Endometrial microvascular endothelial cells (primary cell): ENCODE results near the gene ARHGEF10L. TPM values are rescaled to one million over a fixed set of nuclear protein-coding genes. Genes with fewer than 3 reads are reported as not detected.

ENCODE experiments used
- in situ Hi-C: cut with HindIII; loops from 2 replicates; pipeline ENCODE4 v1.10.0; 2017; ENCODE audit warnings: low sequenced_read_pairs, low pct_unique_long_range_greater_than_20kb; ENCODE audit errors: inconsistent ontology term
- total RNA-seq: library from RNA; depleted of rRNA; stranded (reverse); fragments of >200 nt; gene quantifications from one replicate; pipeline ENCODE4 v1.2.3, GENCODE V29; 2015; ENCODE audit errors: inconsistent ontology term

The ARHGEF10L gene
- total RNA-seq, 1 donor from 2014 or later: 6.1 TPM

DNA sequence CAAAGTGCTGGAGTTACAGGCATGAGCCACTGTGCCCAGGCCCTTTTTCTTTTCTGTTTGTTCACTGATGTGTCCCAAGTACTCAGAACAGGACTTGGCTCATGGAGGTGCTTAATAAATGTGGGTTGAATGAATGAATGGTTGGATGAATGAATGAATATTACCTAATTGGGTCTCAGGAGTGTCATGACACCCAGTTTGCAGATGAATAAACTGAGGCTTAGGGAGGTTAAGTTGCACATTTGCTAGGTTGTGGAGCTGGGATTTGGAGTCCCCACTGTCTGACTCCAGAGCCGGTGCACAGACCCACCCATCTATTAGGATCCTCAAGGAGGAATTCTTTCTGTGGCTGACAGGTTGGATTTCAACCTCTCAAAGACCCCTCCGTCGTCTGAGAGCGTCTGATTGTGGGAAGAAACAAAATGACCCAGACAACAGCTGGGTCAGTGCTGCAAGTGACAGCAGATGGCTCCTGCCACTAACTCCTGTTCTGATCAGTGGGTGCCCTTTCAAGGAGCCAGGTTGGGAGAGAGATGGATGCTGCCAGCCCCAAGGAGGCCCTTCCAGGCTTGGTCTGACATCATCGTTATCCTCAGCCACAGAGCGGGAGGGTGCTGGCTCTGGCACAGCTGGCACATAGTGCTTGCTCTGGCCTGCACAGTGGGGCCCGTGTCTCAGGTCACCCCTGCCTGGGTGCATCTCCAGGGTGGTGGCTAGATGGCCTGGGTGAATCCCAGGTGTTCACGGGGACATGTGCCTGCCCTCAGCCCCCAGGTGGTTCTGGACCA lies 24.2 kb downstream of the ARHGEF10L start:
- in situ Hi-C loops: no loop called here

DNA sequence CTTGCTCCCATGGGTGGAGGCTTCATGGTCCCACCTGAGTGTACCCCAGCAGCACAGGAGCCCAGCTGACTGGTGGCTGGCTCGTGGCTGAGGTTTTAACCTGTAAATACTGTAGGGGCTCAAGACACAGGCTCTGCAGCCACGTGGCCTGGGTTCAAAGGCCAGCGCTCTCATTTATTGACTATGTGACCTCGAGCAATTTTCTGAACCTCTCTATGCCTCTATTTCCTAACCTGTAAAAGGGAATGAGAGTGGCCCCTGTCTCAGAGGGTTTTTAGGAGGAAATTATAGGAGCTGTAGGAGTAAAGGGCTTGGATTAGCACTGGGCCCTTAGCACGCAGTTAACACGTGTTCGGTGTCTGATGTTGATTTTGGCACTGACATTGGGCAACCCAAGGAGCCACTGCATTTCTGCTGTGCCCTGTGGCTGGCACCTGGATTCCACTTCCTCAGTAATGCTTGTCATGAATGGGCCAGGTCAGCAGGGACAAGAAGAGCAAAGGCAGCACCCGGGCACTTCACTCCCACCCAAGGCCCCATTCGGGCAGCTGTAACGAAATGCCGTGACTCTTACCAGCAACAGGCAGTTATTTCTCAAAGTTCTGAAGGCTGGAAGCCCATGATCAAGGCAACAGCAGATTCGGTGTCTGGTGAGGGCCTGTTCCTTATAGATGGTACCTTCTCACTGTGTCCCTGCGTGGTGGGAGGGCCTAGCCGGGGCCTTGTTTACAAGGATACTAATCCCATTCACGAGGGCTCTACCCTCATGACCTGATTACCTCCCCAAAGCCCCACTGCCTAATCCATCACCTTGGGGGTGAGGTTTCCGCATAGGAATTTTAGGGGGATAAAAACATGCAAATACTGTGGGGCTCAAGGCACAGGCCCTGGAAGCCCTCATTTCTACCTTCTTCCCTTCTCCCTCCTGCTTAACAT lies 25.2 kb downstream of the ARHGEF10L start:
- in situ Hi-C loops: no loop called here

DNA sequence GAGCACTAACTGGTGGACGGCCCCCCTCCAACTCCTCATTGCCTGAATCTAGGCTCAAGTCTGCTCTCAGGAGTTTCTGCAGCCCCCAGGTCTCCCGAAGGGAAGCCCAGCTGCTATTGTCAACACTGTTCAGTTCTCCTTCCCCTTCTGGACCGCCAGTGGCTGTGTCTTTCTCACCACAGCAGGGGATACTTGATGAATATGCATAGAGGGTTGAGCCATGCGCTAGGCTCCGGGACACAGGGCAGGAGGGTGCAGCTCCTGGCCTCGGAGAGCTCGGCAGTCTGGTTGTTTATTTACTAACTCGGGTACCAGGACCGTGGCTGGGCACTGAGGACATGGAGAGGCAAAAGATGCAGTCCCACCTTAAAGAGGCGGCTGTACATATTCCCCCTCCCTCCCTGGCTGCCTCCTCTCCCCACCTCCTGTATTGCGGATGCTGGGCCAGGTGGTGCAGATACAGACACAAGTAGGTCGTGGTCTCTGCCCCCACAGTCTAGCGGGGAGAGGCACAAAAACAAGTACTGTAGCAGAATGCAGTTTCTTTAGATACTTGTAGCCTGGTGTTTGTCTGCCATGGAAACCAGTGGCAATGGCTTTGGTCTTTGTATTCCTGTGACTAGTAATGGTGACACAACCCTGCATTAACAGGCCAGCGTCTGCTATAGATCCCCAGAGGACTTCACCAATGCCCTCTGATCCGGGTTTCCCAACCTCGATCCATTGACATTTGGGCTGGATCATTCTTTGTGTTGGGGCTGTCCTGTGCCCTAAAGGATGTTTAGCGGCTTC lies 26.2 kb downstream of the ARHGEF10L start:
- in situ Hi-C loops: no loop called here

DNA sequence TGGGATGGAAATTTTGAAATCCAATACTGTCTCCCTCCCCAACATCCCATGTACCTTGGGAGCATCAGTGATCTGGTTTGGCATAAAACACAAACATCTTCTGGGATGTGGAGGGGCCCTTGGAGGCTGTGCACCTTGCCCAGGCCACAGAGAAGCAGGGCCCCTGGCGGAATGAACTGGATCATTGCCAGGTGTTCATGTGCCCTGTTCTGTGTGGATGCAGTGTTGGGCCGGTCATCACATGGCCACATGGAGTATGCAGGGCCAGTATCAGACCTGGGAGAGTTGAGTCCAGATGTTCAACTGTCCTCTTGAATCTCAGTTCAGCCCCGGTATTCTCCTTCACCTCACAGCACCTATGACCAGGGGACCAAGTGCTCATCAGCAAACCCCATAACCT lies 26.9 kb downstream of the ARHGEF10L start:
- in situ Hi-C loops: no loop called here

DNA sequence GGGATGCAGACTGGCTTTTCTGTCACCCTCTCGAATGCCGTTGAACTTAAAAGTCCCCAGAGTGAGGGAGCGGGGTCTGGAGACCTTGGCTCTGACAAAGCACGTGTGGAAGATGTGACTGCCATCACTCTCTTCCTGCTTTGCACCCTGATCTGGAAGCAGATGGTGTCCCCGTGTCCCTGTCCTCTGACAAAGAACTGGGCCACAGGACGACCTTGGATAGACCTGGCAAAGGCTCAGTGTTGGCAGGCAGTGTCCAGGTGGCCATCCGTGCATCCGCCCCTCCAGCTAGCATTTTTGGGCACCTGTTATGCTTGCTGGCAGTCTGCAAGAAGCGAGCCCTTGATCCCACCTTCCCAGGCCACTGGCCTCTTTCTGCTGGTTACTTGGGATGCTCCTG lies 27.4 kb downstream of the ARHGEF10L start:
- in situ Hi-C loops: no loop called here

DNA sequence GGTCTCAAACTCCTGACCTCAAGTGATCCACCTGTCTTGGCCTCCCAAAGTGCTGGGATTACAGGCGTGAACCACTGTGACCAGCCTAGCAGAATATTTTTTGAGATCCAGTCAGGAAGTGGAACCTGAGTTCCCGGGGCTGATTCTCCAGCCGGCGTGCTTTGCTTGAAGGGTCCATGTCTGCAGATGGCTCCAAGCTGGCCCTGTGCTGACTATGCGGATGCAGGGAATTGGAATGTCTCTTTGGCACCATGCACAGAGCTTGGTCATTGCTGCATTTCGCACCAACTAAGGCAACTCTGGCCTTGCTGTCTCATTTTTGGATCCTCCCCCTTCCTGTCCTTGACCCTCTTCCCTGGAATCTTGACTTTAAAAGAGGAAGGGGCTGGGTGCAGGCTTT lies 28.1 kb downstream of the ARHGEF10L start:
- in situ Hi-C loops: no loop called here

DNA sequence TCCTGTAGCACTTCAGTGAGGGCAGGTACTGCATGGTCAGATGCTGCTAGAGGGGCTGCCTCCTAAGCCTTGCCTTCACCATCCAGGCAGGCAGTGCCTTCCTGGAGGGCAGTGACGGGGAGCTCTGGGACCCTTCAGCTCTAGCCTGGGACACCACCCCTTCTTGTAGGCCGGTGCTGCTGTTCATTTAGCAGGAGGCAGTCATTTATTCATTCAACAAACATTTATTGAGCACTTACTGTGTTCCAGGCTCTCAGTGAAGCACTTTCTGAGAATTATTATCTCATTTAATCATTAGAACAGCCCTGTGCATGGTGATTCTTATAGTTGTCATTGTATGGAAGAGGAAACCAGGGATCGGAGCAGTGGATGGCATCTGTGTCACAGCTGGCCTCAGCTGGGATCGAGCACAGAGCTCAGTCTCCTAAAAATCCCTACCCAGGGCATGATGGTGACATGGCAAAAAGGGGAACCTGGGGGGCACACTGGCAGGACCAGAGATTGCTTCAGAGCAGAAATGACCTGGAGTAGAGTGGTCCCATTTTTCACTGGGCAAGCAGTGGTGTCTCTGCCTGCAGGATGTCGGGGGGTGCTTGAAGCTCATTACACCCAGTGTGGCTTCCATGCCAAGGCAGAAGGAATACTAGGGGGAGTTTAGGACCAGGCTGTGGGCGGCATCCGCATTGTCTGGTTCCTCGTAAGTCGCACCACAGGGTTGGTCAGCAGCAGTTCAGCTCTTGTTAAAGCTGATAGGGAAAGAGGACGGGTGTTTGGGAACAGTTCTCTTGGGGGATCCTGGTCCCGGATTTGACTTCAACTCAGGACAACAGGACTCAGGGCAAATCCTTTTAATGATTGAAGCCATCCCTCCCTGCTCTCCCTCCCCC lies 28.8 kb downstream of the ARHGEF10L start:
- in situ Hi-C loops: no loop called here

DNA sequence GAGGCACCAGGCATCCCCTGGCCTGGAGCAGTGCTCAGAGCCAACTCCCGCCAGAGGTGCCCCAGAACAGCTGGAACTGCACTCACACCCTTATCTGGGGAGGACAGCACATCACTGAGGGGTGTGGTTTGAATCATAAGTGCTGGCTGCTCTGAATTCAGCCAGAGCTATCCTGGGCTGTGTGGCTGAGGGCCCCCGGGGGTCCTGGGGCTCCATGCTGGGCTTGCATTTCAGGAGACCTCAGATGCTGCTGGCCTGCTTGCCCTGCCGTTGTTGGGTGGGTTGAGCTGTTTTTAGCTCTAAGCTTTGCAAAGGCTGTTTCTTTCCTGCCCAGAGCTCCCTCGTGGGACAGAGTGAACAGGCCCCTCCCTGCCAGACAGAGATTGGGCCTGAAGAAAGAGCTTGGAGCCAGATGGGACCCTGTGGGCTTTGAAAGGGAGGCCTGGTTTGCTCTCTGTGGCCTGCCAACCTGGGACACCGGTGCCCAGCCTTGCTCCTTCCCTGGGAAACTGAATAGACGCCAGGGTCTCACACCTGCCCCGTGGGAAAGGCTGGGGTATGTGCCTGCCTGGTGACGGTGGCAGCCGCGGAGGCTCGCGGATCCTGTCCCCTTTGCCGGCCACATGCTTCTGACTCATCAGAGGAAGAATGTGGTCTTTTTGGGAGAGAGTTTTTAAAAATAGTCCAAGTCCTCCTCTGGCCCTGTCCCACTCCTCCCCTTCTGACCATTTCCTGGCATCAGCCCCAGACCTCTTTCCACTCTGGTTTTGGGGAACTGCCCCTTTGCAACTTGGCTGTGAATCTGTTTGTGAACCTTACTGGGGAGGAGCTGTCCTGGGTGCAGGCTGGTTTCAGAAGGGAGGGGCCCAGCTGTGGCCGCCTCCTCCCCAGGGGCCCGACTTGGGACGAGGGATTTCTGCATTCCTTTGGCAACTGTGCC lies 30.0 kb downstream of the ARHGEF10L start:
- in situ Hi-C loops: no loop called here

DNA sequence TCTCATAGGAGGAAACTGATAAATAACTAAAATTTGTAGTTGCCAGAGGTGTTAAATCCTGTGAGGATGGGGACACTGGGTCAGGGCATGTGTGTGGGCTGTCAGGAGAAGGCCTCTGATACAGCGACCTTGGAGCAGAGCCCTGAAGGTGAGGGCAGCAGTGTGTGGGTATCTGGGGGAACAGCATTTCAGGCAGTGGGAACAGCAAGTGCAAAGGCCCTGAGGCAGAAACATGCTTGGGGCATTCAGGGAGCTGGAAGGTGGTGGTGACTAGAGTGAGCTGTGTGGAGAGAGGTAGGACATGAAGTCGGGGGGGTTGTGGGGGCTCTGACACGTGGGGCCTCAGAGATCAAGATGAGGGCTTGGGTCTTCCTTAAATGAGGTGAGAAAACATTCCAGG lies 30.7 kb downstream of the ARHGEF10L start:
- in situ Hi-C loops: no loop called here

DNA sequence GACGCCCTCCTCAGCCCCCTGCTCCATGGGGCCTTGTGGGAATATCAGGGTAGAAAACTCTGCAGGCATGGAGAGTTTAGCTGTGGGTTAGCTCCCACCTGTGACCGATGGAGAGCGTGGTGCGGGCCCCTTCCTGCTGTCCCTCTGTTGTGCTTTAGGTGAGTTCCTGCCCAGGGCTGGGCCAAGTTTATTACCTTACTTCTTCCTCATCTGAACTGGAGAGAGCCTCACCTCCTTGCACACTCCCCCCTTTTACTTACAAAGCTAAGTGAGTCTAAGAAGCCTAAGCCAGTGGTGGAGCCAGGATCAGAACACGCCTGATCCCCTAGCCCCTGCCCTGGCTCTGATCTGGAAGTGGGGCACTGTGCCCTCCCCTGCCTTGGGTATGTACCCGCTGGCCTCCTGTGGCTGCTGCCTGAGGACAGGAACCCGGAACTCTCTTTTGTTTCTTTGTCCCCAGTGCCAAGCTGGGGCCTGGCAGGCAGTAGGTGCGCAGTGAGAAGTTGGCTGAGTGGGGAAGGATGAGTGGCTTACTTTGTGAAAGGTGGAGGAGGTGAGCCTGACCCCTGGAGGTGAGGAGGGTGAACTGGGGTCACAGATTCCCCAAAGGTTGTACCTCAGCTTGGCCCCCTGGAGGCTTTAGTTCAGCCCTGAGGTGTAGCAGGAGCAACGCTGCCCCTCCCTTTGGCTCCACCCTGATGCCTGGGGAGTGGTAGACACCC lies 32.9 kb downstream of the ARHGEF10L start:
- in situ Hi-C loops: no loop called here

DNA sequence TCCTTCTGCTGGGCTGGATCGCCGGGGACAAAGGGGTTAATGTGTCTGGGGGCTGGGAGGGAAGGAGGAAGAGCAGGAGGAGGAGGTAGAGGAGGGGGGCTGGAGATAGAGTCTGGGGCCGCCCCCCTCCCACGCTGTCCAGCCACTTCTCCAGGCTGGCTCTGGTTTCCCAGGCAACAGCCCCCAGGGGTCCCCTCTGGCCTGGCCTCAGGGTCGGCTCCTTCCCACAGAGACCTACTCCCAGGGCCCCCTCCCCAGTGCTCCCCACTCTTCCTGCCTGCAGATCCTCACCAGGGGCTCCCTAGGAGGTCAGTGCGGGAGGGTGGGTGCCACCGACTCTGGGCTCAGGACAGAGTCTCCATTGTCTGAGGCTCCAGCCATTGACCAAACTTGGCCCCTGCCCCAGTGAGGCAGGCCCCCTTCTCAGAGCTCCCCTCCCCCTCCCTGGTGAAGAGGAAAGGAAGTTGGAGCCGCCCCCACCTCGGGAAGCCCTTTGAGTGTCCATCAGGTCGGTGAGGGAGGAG lies 34.1 kb downstream of the ARHGEF10L start:
- in situ Hi-C loops: no loop called here

DNA sequence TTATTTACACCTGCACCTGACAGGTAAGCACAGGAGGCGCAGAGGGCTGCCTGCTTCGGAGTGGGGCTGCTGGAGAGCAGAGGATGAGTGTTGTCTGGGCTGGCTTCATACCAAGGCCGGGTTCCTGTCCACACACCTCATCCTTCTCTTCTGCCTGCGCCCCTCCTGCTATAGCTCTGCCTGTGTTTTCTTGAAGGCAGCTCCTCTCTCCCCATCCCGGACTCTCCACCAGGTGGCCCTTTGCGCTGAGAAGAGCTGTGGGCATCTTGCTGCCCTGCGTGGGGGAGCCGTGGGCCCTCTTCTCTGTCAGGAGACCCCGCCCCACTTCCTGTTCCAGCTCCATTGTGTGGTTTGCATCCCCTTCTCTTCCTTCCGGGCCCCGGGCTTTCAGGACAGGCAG lies 35.0 kb downstream of the ARHGEF10L start:
- in situ Hi-C loops: no loop called here

DNA sequence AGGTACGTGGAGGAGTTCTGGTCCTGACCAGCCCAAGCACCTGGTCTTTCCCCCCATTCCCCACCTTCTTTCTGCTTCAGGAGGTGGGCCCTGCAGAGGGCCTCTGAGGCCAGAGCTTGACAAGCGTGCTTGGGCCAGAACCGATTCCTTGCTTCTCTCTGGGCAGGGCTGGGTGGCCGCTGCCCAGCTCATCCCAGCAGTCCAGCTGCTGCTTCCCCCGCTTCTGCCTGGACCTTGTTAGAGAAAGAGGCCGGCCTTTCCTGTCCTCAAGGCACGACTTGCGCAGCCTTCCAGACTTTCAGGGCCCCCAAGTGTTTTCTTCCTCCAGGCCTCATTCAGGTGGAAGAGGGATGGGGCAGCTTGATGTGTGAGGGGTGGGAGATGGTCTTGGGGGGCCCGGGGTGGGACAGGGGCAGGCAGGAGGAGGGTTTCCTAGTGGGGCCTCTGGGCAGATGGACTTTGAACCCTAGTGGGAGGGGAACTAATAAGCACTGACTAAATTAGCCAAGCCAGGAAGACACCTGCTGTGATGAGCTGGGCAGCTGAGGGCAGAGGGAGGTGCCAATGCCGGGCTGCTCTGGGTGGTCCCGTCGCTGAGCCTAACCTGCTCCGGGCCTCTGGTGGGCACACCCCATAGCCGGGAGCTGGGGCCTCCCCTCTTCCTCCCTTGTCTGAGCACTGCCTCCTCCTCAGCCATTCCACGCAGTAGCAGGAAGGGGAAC lies 36.5 kb downstream of the ARHGEF10L start:
- in situ Hi-C loops: no loop called here

DNA sequence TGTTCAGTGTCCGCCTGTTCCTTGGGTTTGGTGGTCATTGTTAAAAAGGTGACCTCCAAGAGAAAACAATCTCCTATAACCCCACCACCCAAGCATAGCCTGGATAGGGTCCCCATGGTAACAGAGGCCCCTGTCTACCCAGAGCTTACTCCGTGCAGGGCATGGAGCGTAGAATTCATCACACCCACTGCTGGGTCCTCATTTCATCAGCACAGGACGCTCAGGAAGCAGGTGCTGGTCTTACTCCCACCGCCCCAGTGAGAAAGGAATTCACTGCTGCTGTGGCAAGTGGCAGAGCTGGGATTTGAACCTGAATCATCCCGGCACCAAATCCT lies 37.0 kb downstream of the ARHGEF10L start:
- in situ Hi-C loops: no loop called here

DNA sequence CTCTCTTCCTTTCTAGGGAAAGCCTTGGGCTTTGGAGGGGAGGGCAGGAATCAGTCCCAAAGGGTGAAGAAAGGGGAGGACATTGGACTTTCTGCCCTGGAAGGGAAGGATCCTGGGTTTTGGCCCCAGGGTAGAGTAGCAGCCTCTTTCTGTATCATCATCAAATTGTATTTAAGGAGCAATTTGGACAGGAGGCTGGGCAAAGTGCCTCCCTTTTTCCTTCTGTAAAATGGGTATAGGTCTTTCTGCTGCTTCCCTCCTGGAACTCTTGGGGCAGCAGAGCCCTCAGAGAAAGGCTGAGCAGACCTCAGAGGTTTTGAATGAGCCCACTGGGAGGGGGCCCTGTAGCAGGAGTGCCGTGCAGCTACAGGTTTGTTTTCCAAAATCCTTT lies 38.4 kb downstream of the ARHGEF10L start:
- in situ Hi-C loops: no loop called here
